CD14-positive monocyte (primary cell): ENCODE data around the gene TUBB4B. TPM values are rescaled to one million over a fixed set of nuclear protein-coding genes. Genes with fewer than 3 reads are reported as not detected.

ENCODE experiments used
- DNase-seq, 3 donors: peaks; one replicate each; pipeline ENCODE4 v3.0.0-alpha.2; 2011 to 2022
- H2AFZ ChIP-seq: 2 replicates; pipeline ENCODE4 v1.6.0; 2012; ENCODE audit warnings: mild to moderate bottlenecking, low read depth, low read length, inconsistent platforms; ENCODE audit not compliant: insufficient read depth, poor library complexity, severe bottlenecking
- H3K27ac ChIP-seq, 2 donors: 1 replicate in 1 of 2; 2 replicates in 1 of 2; pipeline ENCODE4 v1.5.1; 2012 to 2013; ENCODE audit warnings: low read length in 2 of 2, control low read depth in 1 of 2, inconsistent platforms in 1 of 2, low read depth in 1 of 2, mild to moderate bottlenecking in 1 of 2
- H3K27me3 ChIP-seq, 2 donors: one replicate each; pipeline versions ENCODE4 v1.6.0 to v1.6.1; 2011 to 2013; ENCODE audit warnings: low read length in 2 of 2; ENCODE audit not compliant: control insufficient read depth in 2 of 2, insufficient read depth in 2 of 2
- H3K36me3 ChIP-seq, 2 donors: replicated peaks in 1 of 2; 1 replicate in 1 of 2; 2 replicates in 1 of 2; pipeline versions ENCODE4 v1.5.1 to v1.6.1; 2012 to 2013; ENCODE audit warnings: low read length in 2 of 2, control low read depth in 1 of 2, inconsistent platforms in 1 of 2, mild to moderate bottlenecking in 1 of 2; ENCODE audit not compliant: insufficient read depth in 2 of 2, control insufficient read depth in 1 of 2
- H3K4me1 ChIP-seq, 2 donors: 1 replicate in 1 of 2; 2 replicates in 1 of 2; pipeline versions ENCODE4 v1.5.1 to v1.6.1; 2012 to 2013; ENCODE audit warnings: low read length in 2 of 2, control low read depth in 1 of 2, inconsistent platforms in 1 of 2, mild to moderate bottlenecking in 1 of 2, moderate library complexity in 1 of 2; ENCODE audit not compliant: insufficient read depth in 2 of 2, control insufficient read depth in 1 of 2
- H3K4me2 ChIP-seq: replicated peaks from 2 replicates; pipeline ENCODE3; 2012; ENCODE audit warnings: low read length, moderate library complexity, mild to moderate bottlenecking; ENCODE audit not compliant: poor library complexity, severe bottlenecking; ENCODE audit errors: extremely low read depth
- H3K4me3 ChIP-seq, 3 experiments: fragments of 200-600 bp in 1 of 3; sonication (generic) in 1 of 3; replicated peaks in 1 of 3; 1 replicate in 2 of 3; 2 replicates in 1 of 3; pipeline ENCODE4 v1.5.1; 2011 to 2013; ENCODE audit warnings: low read length in 3 of 3, mild to moderate bottlenecking in 3 of 3, control low read depth in 2 of 3, low read depth in 2 of 3, inconsistent platforms in 1 of 3, moderate library complexity in 1 of 3
- H3K79me2 ChIP-seq: 2 replicates; pipeline ENCODE4 v1.6.0; 2012; ENCODE audit warnings: mild to moderate bottlenecking, control low read depth, inconsistent platforms, low read length, moderate library complexity; ENCODE audit not compliant: insufficient read depth
- H3K9ac ChIP-seq: 2 replicates; pipeline ENCODE4 v1.6.0; 2017; ENCODE audit warnings: low read length, mild to moderate bottlenecking; ENCODE audit not compliant: insufficient read depth, poor library complexity, severe bottlenecking
- H3K9me3 ChIP-seq, 2 donors: replicated peaks in 1 of 2; 1 replicate in 1 of 2; 2 replicates in 1 of 2; pipeline versions ENCODE4 v1.5.1 to v1.6.1; 2012 to 2013; ENCODE audit warnings: low read length in 2 of 2, control low read depth in 1 of 2; ENCODE audit not compliant: control insufficient read depth in 1 of 2, insufficient read depth in 1 of 2
- H4K20me1 ChIP-seq: 2 replicates; pipeline ENCODE4 v1.6.0; 2012; ENCODE audit warnings: mild to moderate bottlenecking, low read length, control low read depth, moderate library complexity; ENCODE audit not compliant: insufficient read depth
- H3K27ac Mint-ChIP-seq, 7 donors: one replicate each; pipeline ENCODE4 v1.8.0; 2020; ENCODE audit warnings: mild to moderate bottlenecking in 7 of 7, mixed read lengths in 7 of 7, moderate library complexity in 6 of 7, inconsistent platforms in 2 of 7
- H3K27me3 Mint-ChIP-seq, 3 donors: one replicate each; pipeline ENCODE4 v1.8.0; 2021 to 2022; ENCODE audit warnings: low read depth in 3 of 3, mild to moderate bottlenecking in 3 of 3, mixed read lengths in 3 of 3, moderate library complexity in 3 of 3, inconsistent platforms in 1 of 3
- H3K36me3 Mint-ChIP-seq, 2 donors: one replicate each; pipeline ENCODE4 v1.8.0; 2020; ENCODE audit warnings: mixed read lengths in 2 of 2, inconsistent platforms in 1 of 2, mild to moderate bottlenecking in 1 of 2
- H3K4me1 Mint-ChIP-seq: one replicate; pipeline ENCODE4 v1.8.0; 2020; ENCODE audit warnings: mild to moderate bottlenecking, mixed read lengths
- H3K4me3 Mint-ChIP-seq, 2 donors: one replicate each; pipeline ENCODE4 v1.8.0; 2020; ENCODE audit warnings: mild to moderate bottlenecking in 2 of 2, mixed read lengths in 2 of 2, moderate library complexity in 1 of 2
- H3K9me3 Mint-ChIP-seq, 7 donors: one replicate each; pipeline ENCODE4 v1.8.0; 2020 to 2022; ENCODE audit warnings: mixed read lengths in 7 of 7, mild to moderate bottlenecking in 6 of 7, moderate library complexity in 6 of 7, inconsistent platforms in 2 of 7
- CTCF ChIP-seq: fragments of 200-600 bp; IDR thresholded peaks from one replicate; pipeline ENCODE4 v1.8.0; 2022; ENCODE audit warnings: antibody characterized with exemption, mild to moderate bottlenecking
- WGBS: methylation state at CpG from one replicate; pipeline ENCODE4 v1.1.5; 2013; ENCODE audit warnings: missing lambda C conversion rate; ENCODE audit not compliant: insufficient coverage; 5-methylcytosine and 5-hydroxymethylcytosine counted together
- intact Hi-C, 2 donors: fragments of 100-400 bp; cut with micrococcal nuclease; formaldehyde crosslinking; loops; one replicate each; pipeline versions ENCODE4 v1.15.0 to v1.15.1; 2023
- polyA plus RNA-seq, 3 donors: library from polyadenylated mRNA; depleted of rRNA in 1 of 3; unstranded in 2 of 3; stranded (reverse) in 1 of 3; fragments of 300-500 nt in 2 of 3; fragments of >200 nt in 1 of 3; fragmentation: Illumina TruSeq in 2 of 3; gene quantifications; 1 replicate in 2 of 3; 2 replicates in 1 of 3; pipeline ENCODE4 v1.2.3, GENCODE V29; 2012 to 2021

TUBB4B gene
- polyA plus RNA-seq, 3 donors, result 58.1 to 284 (median 70.8) TPM

DNA sequence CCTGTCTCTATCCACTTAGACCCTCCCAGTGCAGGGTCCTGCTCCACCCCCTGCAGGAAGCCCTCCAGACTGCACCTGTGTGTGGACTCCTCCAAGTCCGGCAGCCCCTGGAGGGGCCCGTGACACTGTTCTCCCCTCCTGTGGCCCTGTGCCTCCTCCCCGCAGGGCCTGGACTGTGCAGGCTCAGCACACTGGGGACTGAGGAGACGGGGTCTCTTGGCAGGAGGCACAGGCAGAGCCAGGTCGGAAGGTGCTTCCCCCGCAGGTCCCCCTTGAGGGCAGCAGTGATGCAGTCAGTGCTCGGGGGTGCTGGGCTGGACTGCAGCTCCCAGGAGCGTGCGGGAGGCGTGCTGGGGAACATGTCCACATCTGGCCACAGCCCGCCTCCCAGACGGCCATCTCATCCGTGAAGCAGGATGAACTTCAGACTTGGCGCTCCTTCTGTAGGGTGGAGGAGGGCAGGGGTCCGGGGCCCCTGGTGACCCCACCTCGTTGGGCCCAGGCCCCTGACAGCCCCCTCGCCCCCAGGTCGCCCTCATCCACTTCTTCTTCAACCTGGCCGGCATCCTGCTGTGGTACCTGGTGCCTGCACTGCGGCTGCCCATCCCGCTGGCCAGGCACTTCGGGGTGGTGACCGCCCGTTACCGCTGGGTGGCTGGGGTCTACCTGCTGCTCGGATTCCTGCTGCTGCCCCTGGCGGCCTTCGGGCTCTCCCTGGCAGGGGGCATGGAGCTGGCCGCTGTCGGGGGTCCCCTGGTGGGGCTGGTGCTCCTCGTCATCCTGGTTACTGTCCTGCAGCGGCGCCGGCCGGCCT is 5.5 kb upstream of the TUBB4B start:
- 74% methylated on average over 31 of the region's 35 CpGs for WGBS
- H3K4me1 ChIP-seq, result peaks cover 31 to 37% of the 10 kb centered on the region in 2 donors
- H3K9ac ChIP-seq, result no peak overlapping the region
- no peak overlapping the region for H2AFZ ChIP-seq
- H3K9me3 ChIP-seq, result no peaks in the 10 kb centered on the region
- H3K79me2 ChIP-seq, result peaks cover 17% of the 10 kb centered on the region
- intact Hi-C loops, result loop anchor here in 1 of 2 donors (5.0 kb wide), 2 partner anchors 48 to 113 kb away; partner anchors contain the start of genes ANAPC2 and SSNA1
- Mint-ChIP-seq H3K9me3 (peaks cover 0 to 2% (median 0%) of the 10 kb centered on the region in 7 donors), H3K36me3 (no peaks in the 10 kb centered on the region), H3K4me1 (peaks cover 23% of the 10 kb centered on the region), H3K27ac (peak overlapping the region in 1 of 7 donors; percentile 70), H3K27me3 (peaks cover 2 to 23% (median 8%) of the 10 kb centered on the region in 3 donors), H3K4me3 (no peak overlapping the region)
- H3K36me3 ChIP-seq, result no peaks in the 10 kb centered on the region
- no peaks in the 10 kb centered on the region for H3K27me3 ChIP-seq
- no peaks in the 10 kb centered on the region for H4K20me1 ChIP-seq
- TF ChIP-seq CTCF, result no peak
- H3K4me2 ChIP-seq, result peak overlapping the region; percentile 51
- no peak for DNase-seq
- no peak overlapping the region for H3K27ac ChIP-seq
- H3K4me3 ChIP-seq, result no peak overlapping the region

DNA sequence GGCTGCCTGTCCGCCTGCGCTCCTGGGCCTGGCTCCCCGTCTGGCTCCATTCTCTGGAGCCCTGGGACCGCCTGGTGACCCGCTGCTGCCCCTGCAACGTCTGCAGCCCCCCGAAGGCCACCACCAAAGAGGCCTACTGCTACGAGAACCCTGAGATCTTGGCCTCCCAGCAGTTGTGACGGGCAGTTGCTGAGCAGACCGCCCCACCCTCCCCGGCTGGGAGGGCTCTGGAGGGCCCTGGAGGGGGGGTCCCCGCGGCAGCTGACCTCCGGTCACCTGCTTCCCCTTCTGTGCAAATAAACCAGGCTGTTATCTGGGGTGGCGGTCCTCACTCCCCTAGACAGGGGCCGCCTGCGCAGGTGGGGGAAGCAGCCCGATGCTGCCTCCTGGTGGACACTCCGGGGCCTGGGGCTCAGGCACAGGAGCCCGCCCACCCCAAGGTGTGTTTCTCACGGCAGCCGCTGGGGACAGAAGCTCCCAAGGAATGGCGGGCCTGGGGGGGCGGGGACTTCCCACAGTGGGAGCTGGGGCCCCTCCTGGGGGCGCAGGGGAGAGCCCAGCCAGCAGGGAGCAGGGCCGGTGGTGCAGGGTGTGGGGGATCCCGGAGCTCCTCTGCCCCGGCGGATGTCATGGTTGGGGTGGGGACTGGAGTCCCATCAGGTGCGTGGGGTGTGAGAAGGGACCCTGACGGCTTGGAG is 4.7 kb upstream of the TUBB4B start:
- no peaks in the 10 kb centered on the region for H3K36me3 ChIP-seq
- no peaks in the 10 kb centered on the region for H3K9me3 ChIP-seq
- H3K4me2 ChIP-seq, result peak overlapping the region; percentile 51
- peaks cover 0 to 5% (median 0%) of the 10 kb centered on the region in 7 donors for H3K9me3 Mint-ChIP-seq
- peaks cover 17% of the 10 kb centered on the region for H3K79me2 ChIP-seq
- no peak overlapping the region for H3K4me3 Mint-ChIP-seq
- H3K4me3 ChIP-seq, result no peak overlapping the region
- H3K27me3 Mint-ChIP-seq, result peaks cover 2 to 22% (median 8%) of the 10 kb centered on the region in 3 donors
- no peaks in the 10 kb centered on the region for H3K27me3 ChIP-seq
- H4K20me1 ChIP-seq, result no peaks in the 10 kb centered on the region
- H3K4me1 Mint-ChIP-seq, result peaks cover 23% of the 10 kb centered on the region
- peak; percentile 79 to 87 (median 85) for DNase-seq
- peak overlapping the region; percentile 50 for H2AFZ ChIP-seq
- no peaks in the 10 kb centered on the region for H3K36me3 Mint-ChIP-seq
- intact Hi-C loops, result loop anchor here in 1 of 2 donors (5.0 kb wide), 2 partner anchors 49 to 114 kb away; partner anchors contain the start of genes ANAPC2 and SSNA1
- TF ChIP-seq CTCF, result peak; percentile 99
- H3K4me1 ChIP-seq, result peaks cover 31 to 37% of the 10 kb centered on the region in 2 donors
- WGBS, result 7% methylated on average over 25 of the region's 31 CpGs
- H3K27ac ChIP-seq, result no peak overlapping the region
- peak overlapping the region in 1 of 7 donors; percentile 50 for H3K27ac Mint-ChIP-seq
- H3K9ac ChIP-seq, result no peak overlapping the region
